Panc1 (cell line): ENCODE measurements around the gene P3R3URF. TPM values are rescaled to one million over a fixed set of nuclear protein-coding genes. Genes with fewer than 3 reads are reported as not detected.

Source experiments
- ATAC-seq: fragments of 200-7000 bp; cut with Tn5 transposase; 2 replicates; pipeline ENCODE4 v1.9.1; 2020; ENCODE audit warnings: mild to moderate bottlenecking, moderate library complexity
- BruUV-seq: library from RNA; stranded (reverse); fragments of 400-500 nt; replicated peaks from 2 replicates; lab custom pipeline; 2021; lab: Mats Ljungman, UMichigan
- CTCF ChIA-PET: fragments of 300-600 bp; sonication (Branson Sonifier 250); formaldehyde crosslinking; loops from one replicate; lab custom pipeline; 2022; ENCODE audit warnings: antibody characterized with exemption; lab: Charles Lee
- POLR2A ChIA-PET: fragments of 300-600 bp; sonication (Branson Sonifier 250); formaldehyde crosslinking; loops from one replicate; lab custom pipeline; 2022; ENCODE audit warnings: antibody characterized with exemption; lab: Charles Lee
- DNase-seq: peaks from one replicate; pipeline ENCODE4 v3.0.0-alpha.2; 2010; ENCODE audit warnings: low read depth, low spot score
- H3K27ac ChIP-seq: 2 replicates; pipeline ENCODE4 v1.5.1; 2011; ENCODE audit warnings: mild to moderate bottlenecking, low read length, inconsistent platforms
- H3K27me3 ChIP-seq: fragments of 200-500 bp; sonication (Bioruptor generic); 2 replicates; pipeline ENCODE4 v1.6.0; 2014; ENCODE audit warnings: low read length, inconsistent platforms; ENCODE audit not compliant: control insufficient read depth, insufficient read depth
- H3K36me3 ChIP-seq: fragments of 200-500 bp; sonication (Bioruptor generic); 2 replicates; pipeline ENCODE4 v1.5.1; 2014; ENCODE audit warnings: inconsistent platforms, mild to moderate bottlenecking, low read length, moderate library complexity; ENCODE audit not compliant: control insufficient read depth, insufficient read depth
- H3K4me1 ChIP-seq: 2 replicates; pipeline ENCODE4 v1.5.1; 2011; ENCODE audit warnings: inconsistent platforms, mild to moderate bottlenecking, low read length, moderate library complexity; ENCODE audit not compliant: control insufficient read depth, insufficient read depth
- H3K4me3 ChIP-seq, 2 experiments: 2 replicates each; pipeline ENCODE4 v1.5.1; 2011 to 2012; ENCODE audit warnings: low read depth in 2 of 2, low read length in 2 of 2, mild to moderate bottlenecking in 2 of 2, inconsistent platforms in 1 of 2, moderate library complexity in 1 of 2
- H3K9me3 ChIP-seq: fragments of 200-500 bp; sonication (Bioruptor generic); 2 replicates; pipeline ENCODE4 v1.5.1; 2014; ENCODE audit warnings: low read depth, mild to moderate bottlenecking, inconsistent platforms, low read length, moderate library complexity; ENCODE audit not compliant: control insufficient read depth, insufficient read depth
- POLR2AphosphoS5 ChIP-seq: IDR thresholded peaks from 2 replicates; pipeline ENCODE4 v1.6.1; 2012; ENCODE audit warnings: mild to moderate bottlenecking, low read depth, low read length, moderate library complexity
- REST ChIP-seq, 2 experiments: IDR thresholded peaks; 2 replicates each; pipeline ENCODE4 v1.6.1; 2011 to 2012; ENCODE audit warnings: low read depth in 2 of 2, control low read depth in 1 of 2, low read length in 1 of 2, mild to moderate bottlenecking in 1 of 2, moderate library complexity in 1 of 2; ENCODE audit not compliant: insufficient read depth in 1 of 2
- SIN3A ChIP-seq: IDR thresholded peaks from 2 replicates; pipeline ENCODE4 v1.6.1; 2012; ENCODE audit warnings: low read depth, mild to moderate bottlenecking, low read length, moderate library complexity, borderline replicate concordance; ENCODE audit not compliant: insufficient read depth
- TCF7L2 ChIP-seq: IDR thresholded peaks from 2 replicates; pipeline ENCODE4 v1.6.1; 2011; ENCODE audit warnings: mild to moderate bottlenecking, low read depth, low read length, inconsistent platforms
- in situ Hi-C: cut with HindIII; loops from 2 replicates; pipeline ENCODE4 v1.10.0; 2016; ENCODE audit warnings: low sequenced_read_pairs, low pct_unique_long_range_greater_than_20kb
- intact Hi-C: fragments of 100-400 bp; cut with micrococcal nuclease; formaldehyde crosslinking; loops from one replicate; pipeline ENCODE4 v1.10.0; 2022; ENCODE audit not compliant: unreplicated experiment
- total RNA-seq: library from RNA; stranded (reverse); gene quantifications from one replicate; pipeline ENCODE4 v1.2.1, GENCODE V29; 2021; ENCODE audit not compliant: unreplicated experiment
- TF ChIP-seq, protein P1 (sequence below): fragments of 450-650 bp; IDR thresholded peaks from 2 replicates; pipeline ENCODE4 v1.5.1; 2017; ENCODE audit warnings: mild to moderate bottlenecking

Gene P3R3URF
- total RNA-seq, 1 experiment from 2014 or later: not detected

DNA sequence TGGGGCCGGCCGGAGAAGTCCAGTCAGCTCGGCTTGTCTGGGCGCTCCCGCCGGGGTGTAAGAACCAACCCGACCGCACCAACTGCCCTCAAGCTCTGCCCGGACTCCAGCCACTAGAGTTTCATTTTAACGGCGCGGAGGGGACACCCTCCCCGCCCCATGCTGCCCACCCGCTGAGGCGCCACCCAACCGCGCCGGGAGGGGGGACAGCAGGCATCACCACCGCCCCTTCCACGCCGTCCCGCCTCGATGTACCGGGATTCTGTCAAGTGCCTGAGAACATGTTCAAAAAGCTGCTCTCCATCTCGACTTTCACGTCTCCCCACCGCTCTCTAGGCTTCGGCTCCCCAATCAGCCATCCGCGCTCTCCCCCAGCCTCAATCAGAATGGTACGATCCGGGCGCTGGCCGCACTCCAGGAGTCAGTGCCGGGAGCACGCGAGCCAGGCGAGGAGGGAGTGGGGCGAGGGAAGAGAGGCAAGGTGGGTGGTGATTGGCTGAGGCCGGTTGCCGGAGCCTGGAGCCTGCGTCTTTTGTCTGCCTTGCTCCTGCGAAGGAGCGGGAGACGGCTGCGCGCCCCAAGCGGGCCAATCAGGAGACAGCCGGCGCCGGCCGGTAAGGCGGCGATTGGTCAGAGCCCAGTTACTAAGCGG, 43.6 kb downstream of the P3R3URF start, which contains the start of gene PIK3R3:
PIK3R3 (minus strand) TSS at position 101 of the 652 bp plus-strand sequence. CDS start 677 bp downstream, outside the sequence.
- peak; percentile 98 for ATAC-seq
- intact Hi-C loops (no loop called here), in situ Hi-C loops (no loop called here)
- Histone ChIP-seq H3K9me3 (no peaks in the 10 kb centered on the region), H3K4me3 (peak within 1 kb of the TSS; percentile 96 to 99), H3K27me3 (no peaks in the 10 kb centered on the region), H3K27ac (peak within 1 kb of the TSS; percentile 98), H3K4me1 (peaks cover 33% of the 10 kb centered on the region), H3K36me3 (no peaks in the 10 kb centered on the region)
- POLR2A ChIA-PET: no interaction called here
- DNase-seq: peak; percentile 90
- CTCF ChIA-PET: interaction anchor here (1.7 kb wide), 1 partner anchor 48 kb away, joined by 4 read pairs; no protein-coding TSS in a partner anchor
- peak; percentile 99 for TF ChIP-seq POLR2AphosphoS5
- TF ChIP-seq SIN3A: peak; percentile 98; the same call in 1 of the 2 replicates
- TF ChIP-seq, protein P1, sequence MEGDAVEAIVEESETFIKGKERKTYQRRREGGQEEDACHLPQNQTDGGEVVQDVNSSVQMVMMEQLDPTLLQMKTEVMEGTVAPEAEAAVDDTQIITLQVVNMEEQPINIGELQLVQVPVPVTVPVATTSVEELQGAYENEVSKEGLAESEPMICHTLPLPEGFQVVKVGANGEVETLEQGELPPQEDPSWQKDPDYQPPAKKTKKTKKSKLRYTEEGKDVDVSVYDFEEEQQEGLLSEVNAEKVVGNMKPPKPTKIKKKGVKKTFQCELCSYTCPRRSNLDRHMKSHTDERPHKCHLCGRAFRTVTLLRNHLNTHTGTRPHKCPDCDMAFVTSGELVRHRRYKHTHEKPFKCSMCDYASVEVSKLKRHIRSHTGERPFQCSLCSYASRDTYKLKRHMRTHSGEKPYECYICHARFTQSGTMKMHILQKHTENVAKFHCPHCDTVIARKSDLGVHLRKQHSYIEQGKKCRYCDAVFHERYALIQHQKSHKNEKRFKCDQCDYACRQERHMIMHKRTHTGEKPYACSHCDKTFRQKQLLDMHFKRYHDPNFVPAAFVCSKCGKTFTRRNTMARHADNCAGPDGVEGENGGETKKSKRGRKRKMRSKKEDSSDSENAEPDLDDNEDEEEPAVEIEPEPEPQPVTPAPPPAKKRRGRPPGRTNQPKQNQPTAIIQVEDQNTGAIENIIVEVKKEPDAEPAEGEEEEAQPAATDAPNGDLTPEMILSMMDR: no peak
- 0 out of 2 replicates have a peak, but pooled peaks have one; percentile 59 for TF ChIP-seq TCF7L2
- TF ChIP-seq REST (IDR thresholded peaks at IDR 0.05; ENCODE audit: insufficient read depth in 1 of 2, low read depth in 2 of 2, low read length in 1 of 2): peak in 1 of 2 experiments; percentile 17; a peak in 1 of 4 replicates
- no TSS peak for BruUV-seq

DNA sequence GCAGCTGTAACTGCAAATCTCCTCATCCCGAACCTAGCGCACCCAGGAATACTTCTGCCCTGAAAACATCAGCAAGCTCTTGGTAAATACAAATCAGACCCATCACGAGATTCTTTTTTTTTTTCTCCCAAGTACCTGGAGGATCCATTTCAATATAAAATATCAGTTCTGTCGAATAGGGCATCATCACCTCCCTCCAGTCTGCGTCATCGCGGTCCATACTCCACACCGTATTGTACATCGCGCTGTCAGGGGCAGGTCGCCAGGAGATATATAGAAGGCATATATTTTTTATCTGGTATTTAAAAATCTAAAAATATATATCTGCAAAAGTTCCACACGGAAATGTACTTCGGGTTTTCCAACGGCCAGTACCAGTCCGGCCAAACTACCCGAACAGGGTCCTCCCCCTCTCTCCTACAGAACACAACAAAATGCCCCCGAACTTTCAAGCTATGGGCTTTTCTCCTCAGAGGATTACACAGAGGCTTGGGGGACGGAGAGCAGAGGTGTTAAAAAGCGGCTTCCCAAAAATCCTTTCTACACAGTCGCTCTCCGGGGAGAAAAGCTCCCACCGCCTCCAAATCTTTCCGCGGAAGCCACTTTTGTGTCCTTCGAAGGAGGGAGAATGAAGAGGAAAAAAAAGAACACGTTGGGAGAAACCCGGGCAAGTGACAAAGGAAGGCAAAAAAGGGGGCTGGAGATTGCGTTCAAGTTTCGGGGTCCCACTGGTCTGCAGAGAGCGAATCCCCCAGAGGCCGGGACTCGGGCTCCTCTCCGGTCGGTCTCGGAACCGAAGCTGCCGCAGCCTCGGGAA, 44.4 kb downstream of the P3R3URF start:
- intact Hi-C loops: no loop called here

More for the DNA sequence above, 44.4 kb downstream of the P3R3URF start:
- H3K36me3 ChIP-seq: no peaks in the 10 kb centered on the region
- ChIA-PET POLR2A (interaction anchor here (0.6 to 0.7 kb wide), 6 partner anchors 8 to 384 kb away, joined by 3 to 4 read pairs (median 3); no protein-coding TSS in a partner anchor), CTCF (interaction anchor here (0.7 to 1.7 kb wide), 3 partner anchors 49 to 92 kb away, joined by 3 to 5 read pairs (median 4); no protein-coding TSS in a partner anchor)
- TF ChIP-seq REST (IDR thresholded peaks at IDR 0.05; ENCODE audit: insufficient read depth in 1 of 2, low read depth in 2 of 2, low read length in 1 of 2) (0 out of 4 replicates have a peak, but pooled peaks of 1 of the 2 experiments have one; percentile 39), POLR2AphosphoS5 (no peak), SIN3A (no peak)
- peak overlapping the region; percentile 96 to 99 for H3K4me3 ChIP-seq
- TSS peak; percentile 78 for BruUV-seq
- ATAC-seq (peak; percentile 14; the same call in 1 of the 2 replicates), DNase-seq (no peak)
- in situ Hi-C loops: no loop called here
- H3K27me3 ChIP-seq: no peaks in the 10 kb centered on the region
- H3K4me1 ChIP-seq: peaks cover 36% of the 10 kb centered on the region
- H3K9me3 ChIP-seq: no peaks in the 10 kb centered on the region
- H3K27ac ChIP-seq: peak overlapping the region; percentile 98
